SK-N-SH treated with all-trans-retinoic acid at 6 μM for 48 hours (cell line): Measurements from ENCODE around the gene DNAJC27.

Experiments
- ATAC-seq: fragments of 200-7000 bp; cut with Tn5 transposase; 3 replicates; pipeline ENCODE4 v1.9.1; 2020; ENCODE audit warnings: mild to moderate bottlenecking, moderate library complexity
- ARNTL ChIP-seq: fragments of 450-650 bp; formaldehyde crosslinking; IDR thresholded peaks from 2 replicates; pipeline ENCODE4 v1.5.0; 2020; ENCODE audit warnings: low read depth, mild to moderate bottlenecking, moderate library complexity, borderline replicate concordance
- BACH2 ChIP-seq: fragments of 250-450 bp; sonication (Bioruptor Pico); IDR thresholded peaks from 2 replicates; pipeline ENCODE4 v1.9.0; 2021; ENCODE audit warnings: mild to moderate bottlenecking, borderline replicate concordance
- CSDC2 ChIP-seq: fragments of 250-450 bp; sonication (Bioruptor Pico); IDR thresholded peaks from 2 replicates; pipeline ENCODE4 v1.5.0; 2020; ENCODE audit warnings: mild to moderate bottlenecking, moderate library complexity
- ESRRG ChIP-seq: fragments of 250-450 bp; sonication (Bioruptor Pico); IDR thresholded peaks from 2 replicates; pipeline ENCODE4 v1.6.1; 2021; ENCODE audit warnings: mild to moderate bottlenecking
- OSR1 ChIP-seq: fragments of 250-450 bp; sonication (Bioruptor Pico); IDR thresholded peaks from 2 replicates; pipeline ENCODE4 v1.8.0; 2022; ENCODE audit warnings: moderate library complexity, mild to moderate bottlenecking, inconsistent platforms
- PATZ1 ChIP-seq: fragments of 250-450 bp; sonication (Bioruptor Pico); IDR thresholded peaks from 2 replicates; pipeline ENCODE4 v1.8.0; 2020; ENCODE audit warnings: mild to moderate bottlenecking, moderate library complexity, borderline replicate concordance
- RARB ChIP-seq: fragments of 250-450 bp; sonication (Bioruptor Pico); IDR thresholded peaks from 2 replicates; pipeline ENCODE4 v1.8.0; 2021; ENCODE audit warnings: mild to moderate bottlenecking, moderate library complexity
- SNAI2 ChIP-seq: fragments of 250-450 bp; sonication (Bioruptor Pico); IDR thresholded peaks from 2 replicates; pipeline ENCODE4 v1.5.0; 2020; ENCODE audit warnings: mild to moderate bottlenecking, moderate library complexity
- TCF4 ChIP-seq: fragments of 250-450 bp; sonication (Bioruptor Pico); IDR thresholded peaks from 2 replicates; pipeline ENCODE4 v1.8.0; 2021; ENCODE audit warnings: mild to moderate bottlenecking, moderate library complexity, borderline replicate concordance
- TOX ChIP-seq: fragments of 250-450 bp; sonication (Bioruptor Pico); IDR thresholded peaks from 2 replicates; pipeline ENCODE4 v1.8.0; 2021; ENCODE audit warnings: mild to moderate bottlenecking, moderate library complexity, borderline replicate concordance
- TSHZ2 ChIP-seq: fragments of 250-450 bp; sonication (Bioruptor Pico); IDR thresholded peaks from 2 replicates; pipeline ENCODE4 v1.5.0; 2020; ENCODE audit warnings: mild to moderate bottlenecking, moderate library complexity
- ZC3H10 ChIP-seq: fragments of 250-450 bp; sonication (Bioruptor Pico); IDR thresholded peaks from 2 replicates; pipeline ENCODE4 v1.5.1; 2021; ENCODE audit warnings: mild to moderate bottlenecking, moderate library complexity
- ZFP3 ChIP-seq: fragments of 250-450 bp; sonication (Bioruptor Pico); IDR thresholded peaks from 2 replicates; pipeline ENCODE4 v1.5.0; 2020; ENCODE audit warnings: mild to moderate bottlenecking, moderate library complexity
- ZFP30 ChIP-seq: fragments of 450-650 bp; formaldehyde crosslinking; IDR thresholded peaks from 2 replicates; pipeline ENCODE4 v1.5.0; 2022; ENCODE audit warnings: mild to moderate bottlenecking, moderate library complexity
- ZNF565 ChIP-seq: fragments of 450-650 bp; formaldehyde crosslinking; conservative IDR thresholded peaks from 2 replicates; pipeline ENCODE4 v1.5.0; 2020; ENCODE audit warnings: low read depth, mild to moderate bottlenecking, moderate library complexity
- ZNF70 ChIP-seq: fragments of 450-650 bp; formaldehyde crosslinking; IDR thresholded peaks from 2 replicates; pipeline ENCODE4 v1.5.0; 2020; ENCODE audit warnings: mild to moderate bottlenecking, moderate library complexity
- ZNF8 ChIP-seq: fragments of 450-650 bp; formaldehyde crosslinking; IDR thresholded peaks from 2 replicates; pipeline ENCODE4 v1.5.0; 2020; ENCODE audit warnings: mild to moderate bottlenecking, moderate library complexity
- TF ChIP-seq, protein P1 (sequence below): fragments of 250-450 bp; sonication (Bioruptor Pico); IDR thresholded peaks from 2 replicates; pipeline ENCODE4 v1.8.0; 2021; ENCODE audit warnings: low read depth, mild to moderate bottlenecking, moderate library complexity, borderline replicate concordance
- TF ChIP-seq, protein P2 (sequence below): fragments of 250-450 bp; sonication (Bioruptor Pico); IDR thresholded peaks from 2 replicates; pipeline ENCODE4 v1.5.1; 2020; ENCODE audit warnings: low read depth, mild to moderate bottlenecking, moderate library complexity

Gene DNAJC27

DNA sequence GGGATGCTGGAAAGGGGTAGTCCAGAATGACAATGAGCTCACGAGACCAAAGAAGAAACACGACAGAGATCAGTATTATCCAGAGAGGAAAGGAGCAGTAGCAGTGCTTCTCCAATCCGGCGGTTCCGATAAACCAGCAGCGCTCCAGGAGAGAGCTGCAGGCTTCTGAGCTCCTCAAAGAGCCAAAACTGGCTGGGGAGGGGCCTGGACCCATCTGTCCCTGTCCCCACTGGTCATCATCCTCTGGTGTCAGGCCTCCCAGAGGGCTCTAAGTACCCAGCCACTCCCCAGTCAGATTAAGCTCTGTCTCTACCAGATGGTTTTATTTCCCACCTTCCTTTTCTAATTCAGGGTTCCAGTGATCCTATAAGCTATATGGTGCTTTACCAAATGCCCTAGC is 23.2 kb downstream of the DNAJC27 start:
- TF ChIP-seq OSR1 (CRISPR knock-in tag) (no peak), PATZ1 (CRISPR knock-in tag) (no peak), ZFP30 (CRISPR knock-in tag) (no peak), TCF4 (CRISPR knock-in tag) (no peak), TOX (CRISPR knock-in tag) (no peak), ZNF565 (no peak), ZNF70 (CRISPR knock-in tag) (no peak), RARB (CRISPR knock-in tag) (no peak), ESRRG (CRISPR knock-in tag) (no peak), ZNF8 (CRISPR knock-in tag) (no peak), ZFP3 (no peak), CSDC2 (CRISPR knock-in tag) (no peak), TSHZ2 (no peak)
- TF ChIP-seq, protein P1, sequence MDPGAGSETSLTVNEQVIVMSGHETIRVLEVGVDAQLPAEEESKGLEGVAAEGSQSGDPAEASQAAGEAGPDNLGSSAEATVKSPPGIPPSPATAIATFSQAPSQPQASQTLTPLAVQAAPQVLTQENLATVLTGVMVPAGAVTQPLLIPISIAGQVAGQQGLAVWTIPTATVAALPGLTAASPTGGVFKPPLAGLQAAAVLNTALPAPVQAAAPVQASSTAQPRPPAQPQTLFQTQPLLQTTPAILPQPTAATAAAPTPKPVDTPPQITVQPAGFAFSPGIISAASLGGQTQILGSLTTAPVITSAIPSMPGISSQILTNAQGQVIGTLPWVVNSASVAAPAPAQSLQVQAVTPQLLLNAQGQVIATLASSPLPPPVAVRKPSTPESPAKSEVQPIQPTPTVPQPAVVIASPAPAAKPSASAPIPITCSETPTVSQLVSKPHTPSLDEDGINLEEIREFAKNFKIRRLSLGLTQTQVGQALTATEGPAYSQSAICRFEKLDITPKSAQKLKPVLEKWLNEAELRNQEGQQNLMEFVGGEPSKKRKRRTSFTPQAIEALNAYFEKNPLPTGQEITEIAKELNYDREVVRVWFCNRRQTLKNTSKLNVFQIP (CRISPR knock-in tag): no peak
- ATAC-seq: no peak

DNA sequence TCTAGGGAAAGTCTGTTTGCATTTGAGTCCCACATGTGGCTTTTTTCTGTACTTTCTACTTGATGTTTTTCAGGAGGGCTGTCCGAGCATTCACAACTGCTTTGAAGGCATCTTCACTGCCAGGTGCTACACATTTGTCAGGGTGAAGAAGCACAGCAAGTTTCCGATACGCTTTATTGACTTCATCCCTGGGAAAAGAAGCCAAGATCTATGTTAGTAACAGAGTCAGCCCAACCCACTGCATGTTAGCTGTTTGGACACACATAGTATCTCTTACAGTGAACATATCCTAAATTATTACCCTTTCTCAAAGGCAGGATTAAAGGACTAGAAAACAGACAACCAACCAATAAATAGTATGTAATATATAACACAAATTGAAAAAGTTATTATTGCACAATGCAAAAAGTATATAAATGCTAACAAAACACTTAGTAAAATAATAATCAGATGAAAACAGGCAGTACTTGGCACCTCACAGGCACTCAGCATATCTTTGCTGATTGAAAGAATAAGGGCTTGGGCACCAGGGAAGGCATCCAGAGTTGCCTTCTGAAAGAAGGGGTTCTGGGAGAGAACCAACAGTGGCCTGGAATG is 24.1 kb downstream of the DNAJC27 start:
- TF ChIP-seq BACH2 (no peak), SNAI2 (CRISPR knock-in tag) (no peak), ARNTL (no peak), ZFP3 (no peak), ESRRG (CRISPR knock-in tag) (no peak), PATZ1 (CRISPR knock-in tag) (no peak), ZFP30 (CRISPR knock-in tag) (no peak), TOX (CRISPR knock-in tag) (no peak), TSHZ2 (no peak), ZC3H10 (CRISPR knock-in tag) (no peak)
- TF ChIP-seq, protein P1 (CRISPR knock-in tag): no peak
- TF ChIP-seq, protein P2, sequence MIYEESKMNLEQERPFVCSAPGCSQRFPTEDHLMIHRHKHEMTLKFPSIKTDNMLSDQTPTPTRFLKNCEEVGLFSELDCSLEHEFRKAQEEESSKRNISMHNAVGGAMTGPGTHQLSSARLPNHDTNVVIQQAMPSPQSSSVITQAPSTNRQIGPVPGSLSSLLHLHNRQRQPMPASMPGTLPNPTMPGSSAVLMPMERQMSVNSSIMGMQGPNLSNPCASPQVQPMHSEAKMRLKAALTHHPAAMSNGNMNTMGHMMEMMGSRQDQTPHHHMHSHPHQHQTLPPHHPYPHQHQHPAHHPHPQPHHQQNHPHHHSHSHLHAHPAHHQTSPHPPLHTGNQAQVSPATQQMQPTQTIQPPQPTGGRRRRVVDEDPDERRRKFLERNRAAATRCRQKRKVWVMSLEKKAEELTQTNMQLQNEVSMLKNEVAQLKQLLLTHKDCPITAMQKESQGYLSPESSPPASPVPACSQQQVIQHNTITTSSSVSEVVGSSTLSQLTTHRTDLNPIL (CRISPR knock-in tag): no peak
- no peak for ATAC-seq
